Kidney (tissue), 14 donors: ENCODE measurements around the gene WWP2. TPM values are rescaled to one million over a fixed set of nuclear protein-coding genes. Genes with fewer than 3 reads are reported as not detected.

Experiments
- DNase-seq, 5 donors: peaks; one replicate each; pipeline ENCODE4 v3.0.0-alpha.2; 2013 to 2020
- FAIRE-seq: peaks from 2 replicates; lab custom pipeline; 2012; peaks lifted over from hg19 to GRCh38; lab: Jason Lieb, UNC
- H3K27ac ChIP-seq, 2 donors: one replicate each; pipeline ENCODE4 v1.7.0; 2013; ENCODE audit warnings: low read depth in 2 of 2, low read length in 2 of 2, inconsistent platforms in 1 of 2
- H3K27me3 ChIP-seq: one replicate; pipeline ENCODE4 v1.7.1; 2013; ENCODE audit warnings: low read length, inconsistent platforms; ENCODE audit not compliant: control insufficient read depth, insufficient read depth
- H3K36me3 ChIP-seq, 3 donors: one replicate each; pipeline versions ENCODE4 v1.7.0 to v1.7.1; 2013; ENCODE audit warnings: low read length in 3 of 3, control low read depth in 1 of 3, inconsistent platforms in 1 of 3; ENCODE audit not compliant: insufficient read depth in 3 of 3, control insufficient read depth in 2 of 3
- H3K4me1 ChIP-seq, 3 donors: one replicate each; pipeline versions ENCODE4 v1.7.0 to v1.7.1; 2013; ENCODE audit warnings: low read length in 3 of 3, inconsistent platforms in 1 of 3, low read depth in 1 of 3; ENCODE audit not compliant: control insufficient read depth in 2 of 3, insufficient read depth in 2 of 3
- H3K4me3 ChIP-seq, 3 donors: one replicate each; pipeline versions ENCODE4 v1.7.0 to v1.8.1; 2013; ENCODE audit warnings: low read length in 3 of 3, control low read depth in 1 of 3, inconsistent platforms in 1 of 3
- H3K9ac ChIP-seq, 3 donors: one replicate each; pipeline versions ENCODE4 v1.7.0 to v1.7.1; 2013; ENCODE audit warnings: low read length in 3 of 3, control low read depth in 1 of 3, inconsistent platforms in 1 of 3
- H3K9me3 ChIP-seq, 3 donors: one replicate each; pipeline versions ENCODE4 v1.7.0 to v1.7.1; 2013; ENCODE audit warnings: low read length in 3 of 3, control low read depth in 1 of 3, inconsistent platforms in 1 of 3; ENCODE audit not compliant: control insufficient read depth in 2 of 3, insufficient read depth in 1 of 3
- CTCF ChIP-seq: IDR thresholded peaks from 3 replicates; pipeline ENCODE4 v1.5.1; 2012; ENCODE audit warnings: mild to moderate bottlenecking, moderate library complexity, borderline replicate concordance; ENCODE audit not compliant: insufficient read depth; ENCODE audit errors: extremely low read depth
- intact Hi-C: fragments of 100-400 bp; cut with DNase I; formaldehyde crosslinking; loops from one replicate; pipeline ENCODE4 v1.11.1; 2022
- polyA plus RNA-seq: library from polyadenylated mRNA; stranded (reverse); fragments of 350-450 nt; fragmentation: Illumina TruSeq; extraction: RNeasy Lipid Tissue Mini Kit (QIAGEN cat#74804); gene quantifications from one replicate; pipeline ENCODE4 v1.2.3, GENCODE V29; 2014; ENCODE audit warnings: low read depth, low replicate concordance; ENCODE audit not compliant: insufficient read depth
- total RNA-seq: library from RNA; stranded (reverse); fragmentation: NEBNext Ultra II Directional; extraction: Animal tissue kit (Norgen Biotek cat#: 25700); gene quantifications from one replicate; pipeline ENCODE4 v1.2.1, GENCODE V29; 2021
- donor health status: control.
- donor health status: control.
- donor health status: control.
- donor health status: control.
- donor health status: control.
- donor health status: DM: yes; HTN: yes; CAD: no.
- donor health status: Normal renal cell carcinoma (clear cell type).

Gene WWP2
- total and polyA plus RNA-seq, 2 donors from 2014 or later, result 30.0 to 128 TPM

GRCh38 chr16:69922200-69922599 lies 160.1 kb downstream of the WWP2 start:
- Histone ChIP-seq H3K27ac (no peak overlapping the region), H3K4me3 (no peak overlapping the region), H3K9me3 (no peaks in the 10 kb centered on the region), H3K27me3 (no peaks in the 10 kb centered on the region), H3K36me3 (no peaks in the 10 kb centered on the region), H3K9ac (no peak overlapping the region), H3K4me1 (peaks cover 3 to 20% (median 20%) of the 10 kb centered on the region in 3 donors)
- FAIRE-seq (no peak), DNase-seq (no peak)
- intact Hi-C loops, result no loop called here
- no peak for TF ChIP-seq CTCF

GRCh38 chr16:69924041-69924775 lies 162.1 kb downstream of the WWP2 start:
- DNase-seq (peak in 1 of 5 donors; percentile 45), FAIRE-seq (no peak)
- intact Hi-C loops, result no loop called here
- TF ChIP-seq CTCF, result no peak
- Histone ChIP-seq H3K27ac (peak overlapping the region; percentile 91 to 93), H3K4me3 (no peak overlapping the region), H3K4me1 (peaks cover 3 to 11% (median 10%) of the 10 kb centered on the region in 3 donors), H3K36me3 (peaks cover 0 to 3% (median 0%) of the 10 kb centered on the region in 3 donors), H3K9me3 (no peaks in the 10 kb centered on the region), H3K27me3 (no peaks in the 10 kb centered on the region), H3K9ac (peak overlapping the region in 1 of 3 donors; percentile 53)

GRCh38 chr16:69924777-69925191 lies 162.7 kb downstream of the WWP2 start:
- Histone ChIP-seq H3K9me3 (no peaks in the 10 kb centered on the region), H3K4me3 (peak overlapping the region in 2 of 3 donors; percentile 53 to 65), H3K36me3 (peaks cover 0 to 8% (median 0%) of the 10 kb centered on the region in 3 donors), H3K4me1 (peaks cover 3 to 12% (median 11%) of the 10 kb centered on the region in 3 donors), H3K27me3 (no peaks in the 10 kb centered on the region), H3K27ac (peak overlapping the region; percentile 91 to 93), H3K9ac (peak overlapping the region in 2 of 3 donors; percentile 54 to 78)
- FAIRE-seq (no peak), DNase-seq (peak; percentile 70 to 90 (median 77))
- intact Hi-C loops, result no loop called here
- TF ChIP-seq CTCF, result no peak
